SH-SY5Y (cell line): Measurements from ENCODE around the gene MTURN.

Experiments used
- GATA2 ChIP-seq: IDR thresholded peaks from 2 replicates; pipeline ENCODE4 v1.6.1; 2011; ENCODE audit warnings: mild to moderate bottlenecking, low read depth, low read length
- GATA3 ChIP-seq: IDR thresholded peaks from 2 replicates; pipeline ENCODE4 v1.6.1; 2011; ENCODE audit warnings: low read depth, mild to moderate bottlenecking, low read length, moderate library complexity

- TF ChIP-seq GATA2 (no peak), GATA3 (no peak)
Measured at GRCh38 chr7:30201921-30202320, 67.1 kb downstream of the MTURN start.
